IMR-90 (cell line): ENCODE measurements around the gene PYY.

Experiments used
- CEBPB ChIP-seq: IDR thresholded peaks from 2 replicates; pipeline ENCODE4 v1.6.1; 2012; ENCODE audit warnings: low read depth, low read length, improper control_type of control experiment
- FOS ChIP-seq: fragments of 150-350 bp; IDR thresholded peaks from 2 replicates; pipeline ENCODE4 v1.6.1; 2016; ENCODE audit warnings: low read depth, low read length
- MXI1 ChIP-seq: IDR thresholded peaks from 2 replicates; pipeline ENCODE4 v1.6.1; 2012; ENCODE audit warnings: low read depth, mild to moderate bottlenecking, low read length, moderate library complexity, borderline replicate concordance
- NFE2L2 ChIP-seq: fragments of 150-350 bp; IDR thresholded peaks from 2 replicates; pipeline ENCODE4 v1.6.1; 2016; ENCODE audit warnings: low read depth, mild to moderate bottlenecking, low read length
- POLR2A ChIP-seq: IDR thresholded peaks from 2 replicates; pipeline ENCODE4 v1.6.1; 2012; ENCODE audit warnings: mild to moderate bottlenecking, low read depth, low read length
- RAD21 ChIP-seq: IDR thresholded peaks from 2 replicates; pipeline ENCODE4 v1.6.1; 2012; ENCODE audit warnings: low read length, improper control_type of control experiment
- RFX5 ChIP-seq: IDR thresholded peaks from 2 replicates; pipeline ENCODE4 v1.8.0; 2012; ENCODE audit warnings: low read depth, mild to moderate bottlenecking, low read length, moderate library complexity
- SMC3 ChIP-seq: fragments of 150-350 bp; IDR thresholded peaks from 2 replicates; pipeline ENCODE4 v1.6.1; 2016; ENCODE audit warnings: low read depth, mild to moderate bottlenecking, antibody characterized with exemption, low read length, moderate library complexity
- TF ChIP-seq, protein P1 (sequence below): conservative IDR thresholded peaks from 2 replicates; pipeline ENCODE4 v1.5.1; 2012; ENCODE audit warnings: mild to moderate bottlenecking, low read depth, low read length, improper control_type of control experiment

DNA sequence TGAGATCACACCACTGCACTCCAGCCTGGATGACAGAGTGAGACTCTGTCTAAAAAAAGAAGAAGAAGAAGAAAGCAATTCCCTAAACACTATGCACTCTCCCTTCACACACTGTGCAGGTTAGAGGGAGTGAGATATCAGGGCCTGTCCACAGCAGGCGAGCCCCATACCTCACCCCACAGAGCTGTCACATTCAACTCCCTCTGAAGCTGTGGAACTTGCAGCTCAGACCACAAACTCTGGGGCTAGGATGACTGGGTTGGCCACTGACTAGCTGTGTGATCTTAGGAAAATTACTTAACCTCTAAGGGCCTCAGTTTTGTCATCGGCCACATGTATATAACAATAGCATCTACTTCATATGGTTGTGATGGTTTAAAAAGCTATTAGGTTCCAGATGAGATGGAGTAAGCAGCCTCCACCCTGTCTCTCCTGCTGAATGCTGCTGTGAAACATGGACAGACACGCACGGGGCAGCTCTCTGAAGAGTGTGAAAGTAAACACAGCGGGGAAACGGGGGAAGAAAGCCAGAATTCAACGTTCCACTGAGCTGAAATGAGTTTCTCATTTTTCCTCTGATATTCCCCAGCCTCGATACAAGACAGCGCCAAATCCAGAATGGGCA is 13.6 kb upstream of the PYY start:
- TF ChIP-seq, protein P1, sequence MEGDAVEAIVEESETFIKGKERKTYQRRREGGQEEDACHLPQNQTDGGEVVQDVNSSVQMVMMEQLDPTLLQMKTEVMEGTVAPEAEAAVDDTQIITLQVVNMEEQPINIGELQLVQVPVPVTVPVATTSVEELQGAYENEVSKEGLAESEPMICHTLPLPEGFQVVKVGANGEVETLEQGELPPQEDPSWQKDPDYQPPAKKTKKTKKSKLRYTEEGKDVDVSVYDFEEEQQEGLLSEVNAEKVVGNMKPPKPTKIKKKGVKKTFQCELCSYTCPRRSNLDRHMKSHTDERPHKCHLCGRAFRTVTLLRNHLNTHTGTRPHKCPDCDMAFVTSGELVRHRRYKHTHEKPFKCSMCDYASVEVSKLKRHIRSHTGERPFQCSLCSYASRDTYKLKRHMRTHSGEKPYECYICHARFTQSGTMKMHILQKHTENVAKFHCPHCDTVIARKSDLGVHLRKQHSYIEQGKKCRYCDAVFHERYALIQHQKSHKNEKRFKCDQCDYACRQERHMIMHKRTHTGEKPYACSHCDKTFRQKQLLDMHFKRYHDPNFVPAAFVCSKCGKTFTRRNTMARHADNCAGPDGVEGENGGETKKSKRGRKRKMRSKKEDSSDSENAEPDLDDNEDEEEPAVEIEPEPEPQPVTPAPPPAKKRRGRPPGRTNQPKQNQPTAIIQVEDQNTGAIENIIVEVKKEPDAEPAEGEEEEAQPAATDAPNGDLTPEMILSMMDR, result no peak
- TF ChIP-seq RAD21 (no peak), POLR2A (no peak), CEBPB (no peak), RFX5 (no peak), SMC3 (no peak), NFE2L2 (no peak), MXI1 (no peak), FOS (no peak)
